GM21381 (cell line): Measurements from ENCODE around the gene RNF220.

Experiments used
- ATAC-seq: cut with Tn5 transposase; IDR thresholded peaks from one replicate; pipeline ENCODE4 v1.9.1; 2021; ENCODE audit warnings: mild to moderate bottlenecking, moderate library complexity; ENCODE audit not compliant: unreplicated experiment

Gene RNF220

GRCh38 chr1:44672961-44673674 lies 268.1 kb downstream of the RNF220 start:
- ATAC-seq, result no peak

GRCh38 chr1:44673675-44674112 lies 268.6 kb downstream of the RNF220 start:
- ATAC-seq, result no peak

- peak; percentile 86 for ATAC-seq
Observed at GRCh38 chr1:44674113-44675000, 269.3 kb downstream of the RNF220 start, which contains the start of the genes ARMH1 and TMEM53. TSS of gene ARMH1 (plus strand) at chr1:44674714. CDS start at chr1:44689698, 14,984 bp downstream. TSS of gene TMEM53 (minus strand) at chr1:44674481. CDS start at chr1:44674391, 90 bp downstream.

GRCh38 chr1:44675186-44675585 lies 270.1 kb downstream of the RNF220 start:
- ATAC-seq, result no peak

- no peak for ATAC-seq
Observed at GRCh38 chr1:44676484-44677200, 271.6 kb downstream of the RNF220 start.

GRCh38 chr1:44677201-44677766 lies 272.2 kb downstream of the RNF220 start:
- no peak for ATAC-seq

GRCh38 chr1:44678120-44678519 lies 273.1 kb downstream of the RNF220 start:
- no peak for ATAC-seq

GRCh38 chr1:44678626-44679025 lies 273.6 kb downstream of the RNF220 start:
- ATAC-seq, result no peak

GRCh38 chr1:44679468-44679867 lies 274.4 kb downstream of the RNF220 start:
- no peak for ATAC-seq

GRCh38 chr1:44681905-44682882 lies 277.1 kb downstream of the RNF220 start:
- ATAC-seq, result no peak

GRCh38 chr1:44682883-44683265 lies 277.8 kb downstream of the RNF220 start:
- no peak for ATAC-seq

GRCh38 chr1:44684525-44684924 lies 279.5 kb downstream of the RNF220 start:
- no peak for ATAC-seq

- no peak for ATAC-seq
Observed at GRCh38 chr1:44685218-44685617, 280.2 kb downstream of the RNF220 start.

- ATAC-seq, result no peak
Observed at GRCh38 chr1:44685881-44686280, 280.8 kb downstream of the RNF220 start.

GRCh38 chr1:44688760-44689446 lies 283.8 kb downstream of the RNF220 start:
- no peak for ATAC-seq

GRCh38 chr1:44689447-44689765 lies 284.4 kb downstream of the RNF220 start:
- ATAC-seq, result no peak

- no peak for ATAC-seq
Observed at GRCh38 chr1:44693159-44693558, 288.1 kb downstream of the RNF220 start.

- no peak for ATAC-seq
Observed at GRCh38 chr1:44693900-44694299, 288.8 kb downstream of the RNF220 start.

GRCh38 chr1:44694863-44695478 lies 289.9 kb downstream of the RNF220 start:
- ATAC-seq, result peak; percentile 62
